K562 (cell line): ENCODE results near the gene CDH16. TPM values are rescaled to one million over a fixed set of nuclear protein-coding genes. Genes with fewer than 3 reads are reported as not detected.

Source experiments
- ATAC-seq: fragments of 200-7000 bp; cut with Tn5 transposase; 3 replicates; pipeline ENCODE4 v1.9.1; 2020; ENCODE audit warnings: moderate library complexity
- BruUV-seq: library from RNA; stranded (reverse); fragments of 400-500 nt; replicated peaks from 2 replicates; lab custom pipeline; 2021; lab: Mats Ljungman, UMichigan
- CTCF ChIA-PET: fragments of 300-600 bp; formaldehyde crosslinking; extraction: SDS; loops from one replicate; lab custom pipeline; 2021; ENCODE audit warnings: low intra/inter-chr PET ratio; lab: Yijun Ruan, JAX
- POLR2A ChIA-PET: fragments of 300-600, 350-650 bp; sonication (Branson Sonifier 250); formaldehyde crosslinking; extraction: SDS; loops from one replicate; lab custom pipeline; 2021; ENCODE audit warnings: antibody characterized with exemption, inconsistent platforms; lab: Yijun Ruan, JAX
- DNase-seq, 4 experiments: peaks; one replicate each; pipeline versions ENCODE4 v3.0.0 to v3.0.0-alpha.2; 2011 to 2018; ENCODE audit warnings: low spot score in 3 of 4, mixed read lengths in 3 of 4; ENCODE audit errors: extremely low read depth in 1 of 4
- FAIRE-seq: peaks from 2 replicates; lab custom pipeline; 2011; peaks lifted over from hg19 to GRCh38; lab: Jason Lieb, UNC
- H2AFZ ChIP-seq: 2 replicates; pipeline ENCODE4 v1.6.0; 2011; ENCODE audit warnings: low read depth, low read length, control low read depth, inconsistent platforms
- H3K27ac ChIP-seq: fragments of 200-600 bp; 3 replicates; pipeline ENCODE4 v1.8.0; 2011; ENCODE audit warnings: low read depth, mild to moderate bottlenecking, control low read depth, inconsistent platforms, low read length, moderate library complexity, mixed read lengths; ENCODE audit errors: extremely low read depth
- H3K27me3 ChIP-seq, 2 experiments: fragments of 300-600 bp in 1 of 2; 2 replicates in 1 of 2; 3 replicates in 1 of 2; pipeline versions ENCODE4 v1.6.0 to v1.8.0; 2011; ENCODE audit warnings: inconsistent platforms in 2 of 2, low read length in 2 of 2, mild to moderate bottlenecking in 1 of 2, mixed read lengths in 1 of 2, moderate library complexity in 1 of 2; ENCODE audit not compliant: control insufficient read depth in 2 of 2, insufficient read depth in 2 of 2
- H3K36me3 ChIP-seq: fragments of 300-600 bp; 3 replicates; pipeline ENCODE4 v1.8.0; 2011; ENCODE audit warnings: mild to moderate bottlenecking, low read length, inconsistent platforms; ENCODE audit not compliant: control insufficient read depth, insufficient read depth
- H3K4me1 ChIP-seq, 2 experiments: fragments of 200-600 bp in 1 of 2; replicated peaks in 1 of 2; 2 replicates in 1 of 2; 3 replicates in 1 of 2; pipeline versions ENCODE4 v1.5.1 to v1.8.0; 2011; ENCODE audit warnings: inconsistent platforms in 2 of 2, low read length in 2 of 2, mild to moderate bottlenecking in 1 of 2, mixed read lengths in 1 of 2, moderate library complexity in 1 of 2; ENCODE audit not compliant: control insufficient read depth in 2 of 2, insufficient read depth in 2 of 2
- H3K4me2 ChIP-seq: 2 replicates; pipeline ENCODE4 v1.6.1; 2011; ENCODE audit warnings: low read length, control low read depth, inconsistent platforms, mixed read lengths; ENCODE audit not compliant: insufficient read depth
- H3K4me3 ChIP-seq: fragments of 200-600 bp; sonication (generic), shearing (Covaris generic); 2 replicates; pipeline ENCODE4 v1.5.1; 2016; ENCODE audit warnings: control low read depth, inconsistent platforms
- H3K79me2 ChIP-seq: fragments of 200-600 bp; 3 replicates; pipeline ENCODE4 v1.8.0; 2011; ENCODE audit warnings: low read length, inconsistent platforms; ENCODE audit not compliant: control insufficient read depth, insufficient read depth
- H3K9ac ChIP-seq, 2 experiments: 2 replicates each; pipeline versions ENCODE4 v1.6.0 to v1.6.1; 2011; ENCODE audit warnings: low read depth in 2 of 2, low read length in 2 of 2, control low read depth in 1 of 2, inconsistent platforms in 1 of 2, mild to moderate bottlenecking in 1 of 2, mixed read lengths in 1 of 2; ENCODE audit not compliant: insufficient read depth in 1 of 2
- H3K9me1 ChIP-seq: one replicate; pipeline ENCODE4 v1.6.0; 2011; ENCODE audit warnings: inconsistent platforms, mild to moderate bottlenecking, low read length, moderate library complexity; ENCODE audit not compliant: control insufficient read depth, insufficient read depth
- H3K9me3 ChIP-seq: replicated peaks from 2 replicates; pipeline ENCODE4 v1.5.1; 2011; ENCODE audit warnings: low read depth, low read length, inconsistent platforms; ENCODE audit not compliant: control insufficient read depth, insufficient read depth
- H4K20me1 ChIP-seq: replicated peaks from 2 replicates; pipeline ENCODE4 v1.6.1; 2011; ENCODE audit warnings: low read length, inconsistent platforms, mixed read lengths; ENCODE audit not compliant: control insufficient read depth, insufficient read depth
- KHSRP ChIP-seq: fragments of 450-650 bp; IDR thresholded peaks from 2 replicates; pipeline ENCODE4 v1.6.1; 2017
- NRF1 ChIP-seq, 2 experiments: fragments of 450-650 bp; IDR thresholded peaks in 1 of 2; conservative IDR thresholded peaks in 1 of 2; 2 replicates each; pipeline ENCODE4 v1.6.1; 2014; ENCODE audit warnings: mild to moderate bottlenecking in 2 of 2
- POLR2AphosphoS5 ChIP-seq: IDR thresholded peaks from 2 replicates; pipeline ENCODE4 v1.6.1; 2011; ENCODE audit warnings: mild to moderate bottlenecking, low read depth, low read length, moderate library complexity; ENCODE audit not compliant: control insufficient read depth, insufficient read depth
- ZBTB8A ChIP-seq: fragments of 450-650 bp; IDR thresholded peaks from 2 replicates; pipeline ENCODE4 v1.6.1; 2018; ENCODE audit warnings: mild to moderate bottlenecking, moderate library complexity; ENCODE audit not compliant: partially characterized antibody
- WGBS: fragments of 100-300 bp; shearing (Covaris generic); methylation state at CpG from one replicate; pipeline ENCODE4 v1.1.6; 2016; ENCODE audit warnings: low coverage, mixed read lengths; ENCODE audit not compliant: insufficient coverage; ENCODE audit errors: missing lambda C conversion rate; 5-methylcytosine and 5-hydroxymethylcytosine counted together
- in situ Hi-C: fragments of 300-500 bp; cut with MboI; formaldehyde crosslinking; loops from 4 replicates; pipeline ENCODE4 v1.15.0; 2018; ENCODE audit warnings: inconsistent platforms, mixed read lengths
- intact Hi-C: fragments of 100-400 bp; cut with micrococcal nuclease; formaldehyde crosslinking; loops from 2 replicates; pipeline ENCODE4 v1.14.2; 2022
- polyA plus RNA-seq, 8 experiments: library from polyadenylated mRNA; depleted of rRNA in 4 of 8; stranded (reverse) in 5 of 8; unstranded in 3 of 8; fragments of >200 nt; fragmentation: Nextera tagmentation in 2 of 8; fragmentation: Illumina TruSeq in 1 of 8; extraction: Ambion mirVana in 2 of 8; extraction: Trizol in 1 of 8; gene quantifications; 2 replicates each; pipeline versions ENCODE4 v1.2.1 to v1.2.3, GENCODE V29; 2011 to 2014; ENCODE audit warnings: inconsistent platforms in 1 of 8, missing spikeins in 1 of 8
- total RNA-seq, 7 experiments: library from RNA; depleted of rRNA in 6 of 7; stranded (reverse); fragments of >200 nt in 6 of 7; fragmentation: Illumina TruSeq in 2 of 7; extraction: Trizol in 2 of 7; gene quantifications; 2 replicates each; pipeline versions ENCODE4 v1.2.1 to v1.2.3, GENCODE V29; 2011 to 2021; ENCODE audit warnings: low replicate concordance in 1 of 7

Gene CDH16
- total and polyA plus RNA-seq, 9 of the 15 experiments (the other 6 are each of a cell fraction or from before 2014, with no cell fraction given), result not detected

DNA sequence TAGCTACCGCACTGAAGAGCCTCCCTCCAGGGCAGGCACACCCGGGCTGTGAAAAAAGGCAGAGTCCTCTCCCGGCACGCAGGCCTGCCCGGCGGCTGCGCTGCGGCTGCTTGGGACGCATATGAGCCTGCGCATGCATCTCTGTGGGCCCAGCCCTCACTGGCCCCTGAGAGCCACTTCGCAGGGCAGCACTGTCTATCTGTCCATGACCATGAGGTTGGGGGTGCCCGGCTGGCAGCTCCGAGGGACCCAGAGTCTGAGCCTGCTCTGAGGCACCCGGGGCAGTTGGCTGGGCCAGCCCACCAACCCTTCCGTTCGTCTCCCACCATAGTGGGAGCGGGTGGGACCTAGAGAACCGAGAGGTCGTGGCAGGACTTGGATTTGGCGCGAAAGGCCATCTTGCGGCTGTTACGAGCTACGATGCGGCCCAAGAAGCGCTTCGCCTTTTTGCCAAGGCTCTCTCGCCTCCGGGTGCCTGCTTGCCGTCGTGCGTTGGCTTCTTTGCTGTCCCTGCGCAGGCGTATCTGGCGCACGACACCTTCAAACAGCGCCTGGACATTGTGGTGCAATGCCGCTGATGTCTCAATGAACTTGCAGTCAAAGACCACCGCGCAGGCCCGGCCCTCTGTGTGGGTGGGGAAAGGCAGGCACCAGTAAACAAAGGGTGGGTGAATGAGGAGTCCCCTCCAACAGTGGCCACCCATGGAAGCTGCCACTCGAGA lies 3.2 kb upstream of the CDH16 start:
- TF ChIP-seq ZBTB8A (no peak), POLR2AphosphoS5 (no peak), KHSRP (no peak), NRF1 (conservative IDR thresholded peaks at IDR 0.05 in 1 of 2, IDR thresholded peaks at IDR 0.05 in 1 of 2) (peak; percentile 62 to 67)
- Histone ChIP-seq H3K27ac (no peak overlapping the region), H3K4me3 (no peak overlapping the region), H3K9me1 (no peaks in the 10 kb centered on the region), H2AFZ (no peak overlapping the region), H3K36me3 (no peaks in the 10 kb centered on the region), H3K4me2 (no peak overlapping the region), H3K9ac (peak overlapping the region in 1 of 2 experiments; percentile 78; a peak in 2 of 4 replicates), H3K27me3 (peaks cover 4 to 56% of the 10 kb centered on the region in 2 experiments; a peak in 2 of 5 replicates), H4K20me1 (no peaks in the 10 kb centered on the region; the same call in 1 of the 2 replicates), H3K4me1 (peaks cover 0 to 32% of the 10 kb centered on the region in 2 experiments; a peak in 3 of 5 replicates), H3K9me3 (no peaks in the 10 kb centered on the region), H3K79me2 (no peaks in the 10 kb centered on the region)
- intact Hi-C loops, result no loop called here
- FAIRE-seq, result no peak
- no peak for DNase-seq
- 39% methylated on average over 39 of the region's 42 CpGs for WGBS
- ATAC-seq, result no peak
- POLR2A ChIA-PET, result interaction anchor here (1.7 to 2.0 kb wide), 3 partner anchors 9 to 11 kb away, joined by 6 to 11 read pairs (median 8); partner anchors contain the start of gene CIAO2B
- in situ Hi-C loops, result no loop called here
- no TSS peak for BruUV-seq
- CTCF ChIA-PET, result interaction anchor here (0.6 kb wide), 1 partner anchor 14 kb away, joined by 3 read pairs; no protein-coding TSS in a partner anchor
